HEK293 (cell line): ENCODE measurements around the gene KIF5B.

Experiments used
- ZEB2 ChIP-seq: fragments of 450-650 bp; formaldehyde crosslinking; IDR thresholded peaks from 2 replicates; pipeline ENCODE4 v1.5.1; 2016; ENCODE audit warnings: missing biosample characterization, missing genetic modification characterization
- ZNF501 ChIP-seq: fragments of 450-650 bp; formaldehyde crosslinking; IDR thresholded peaks from 2 replicates; pipeline ENCODE4 v1.5.1; 2016; ENCODE audit warnings: missing biosample characterization, missing genetic modification characterization
- ZNF530 ChIP-seq: fragments of 450-650 bp; formaldehyde crosslinking; IDR thresholded peaks from 2 replicates; pipeline ENCODE4 v1.5.1; 2016; ENCODE audit warnings: low read depth, missing biosample characterization, missing genetic modification characterization
- ZNF558 ChIP-seq: fragments of 450-650 bp; formaldehyde crosslinking; IDR thresholded peaks from 2 replicates; pipeline ENCODE4 v1.5.1; 2016; ENCODE audit warnings: missing biosample characterization, missing genetic modification characterization
- ZNF701 ChIP-seq: fragments of 450-650 bp; formaldehyde crosslinking; IDR thresholded peaks from 2 replicates; pipeline ENCODE4 v1.5.1; 2016; ENCODE audit warnings: missing biosample characterization, missing genetic modification characterization
- ZNF830 ChIP-seq: fragments of 450-650 bp; IDR thresholded peaks from 2 replicates; pipeline ENCODE4 v1.5.0; 2018; ENCODE audit warnings: missing biosample characterization, missing genetic modification characterization, low read depth, mild to moderate bottlenecking, moderate library complexity
- TF ChIP-seq, protein P1 (sequence below): fragments of 450-650 bp; formaldehyde crosslinking; IDR thresholded peaks from 2 replicates; pipeline ENCODE4 v1.5.1; 2016; ENCODE audit warnings: missing biosample characterization, missing genetic modification characterization
- TF ChIP-seq, protein P2 (sequence below): fragments of 450-650 bp; formaldehyde crosslinking; conservative IDR thresholded peaks from 2 replicates; pipeline ENCODE4 v1.5.1; 2016; ENCODE audit warnings: low read depth, missing biosample characterization, missing genetic modification characterization

DNA sequence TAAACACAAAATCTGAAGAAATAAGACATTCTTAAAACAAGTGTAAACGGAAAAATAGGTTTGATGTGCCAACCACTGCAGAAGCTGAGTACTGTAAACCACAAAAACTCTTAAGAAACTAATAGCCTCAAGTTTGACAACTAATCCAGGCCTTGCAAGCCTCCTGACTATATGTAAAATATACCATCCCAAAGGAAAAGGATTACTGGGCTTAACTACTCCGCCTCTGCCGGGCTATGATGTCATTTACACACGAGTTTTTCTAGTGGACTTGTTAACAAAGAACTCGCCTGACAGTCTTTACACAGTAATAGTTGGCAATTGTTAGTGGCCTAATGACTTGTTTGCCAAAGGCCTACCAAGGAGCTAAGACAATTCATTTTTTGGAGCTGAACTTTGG is 2.1 kb downstream of the KIF5B start:
- TF ChIP-seq ZNF830 (tag by site-specific recombination) (no peak), ZNF558 (tag by site-specific recombination) (no peak), ZNF501 (tag by site-specific recombination) (no peak), ZEB2 (0 out of 2 replicates have a peak, but pooled peaks have one; percentile 36), ZNF701 (tag by site-specific recombination) (no peak), ZNF530 (no peak)
- TF ChIP-seq, protein P1, sequence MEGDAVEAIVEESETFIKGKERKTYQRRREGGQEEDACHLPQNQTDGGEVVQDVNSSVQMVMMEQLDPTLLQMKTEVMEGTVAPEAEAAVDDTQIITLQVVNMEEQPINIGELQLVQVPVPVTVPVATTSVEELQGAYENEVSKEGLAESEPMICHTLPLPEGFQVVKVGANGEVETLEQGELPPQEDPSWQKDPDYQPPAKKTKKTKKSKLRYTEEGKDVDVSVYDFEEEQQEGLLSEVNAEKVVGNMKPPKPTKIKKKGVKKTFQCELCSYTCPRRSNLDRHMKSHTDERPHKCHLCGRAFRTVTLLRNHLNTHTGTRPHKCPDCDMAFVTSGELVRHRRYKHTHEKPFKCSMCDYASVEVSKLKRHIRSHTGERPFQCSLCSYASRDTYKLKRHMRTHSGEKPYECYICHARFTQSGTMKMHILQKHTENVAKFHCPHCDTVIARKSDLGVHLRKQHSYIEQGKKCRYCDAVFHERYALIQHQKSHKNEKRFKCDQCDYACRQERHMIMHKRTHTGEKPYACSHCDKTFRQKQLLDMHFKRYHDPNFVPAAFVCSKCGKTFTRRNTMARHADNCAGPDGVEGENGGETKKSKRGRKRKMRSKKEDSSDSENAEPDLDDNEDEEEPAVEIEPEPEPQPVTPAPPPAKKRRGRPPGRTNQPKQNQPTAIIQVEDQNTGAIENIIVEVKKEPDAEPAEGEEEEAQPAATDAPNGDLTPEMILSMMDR = no peak
- TF ChIP-seq, protein P2, sequence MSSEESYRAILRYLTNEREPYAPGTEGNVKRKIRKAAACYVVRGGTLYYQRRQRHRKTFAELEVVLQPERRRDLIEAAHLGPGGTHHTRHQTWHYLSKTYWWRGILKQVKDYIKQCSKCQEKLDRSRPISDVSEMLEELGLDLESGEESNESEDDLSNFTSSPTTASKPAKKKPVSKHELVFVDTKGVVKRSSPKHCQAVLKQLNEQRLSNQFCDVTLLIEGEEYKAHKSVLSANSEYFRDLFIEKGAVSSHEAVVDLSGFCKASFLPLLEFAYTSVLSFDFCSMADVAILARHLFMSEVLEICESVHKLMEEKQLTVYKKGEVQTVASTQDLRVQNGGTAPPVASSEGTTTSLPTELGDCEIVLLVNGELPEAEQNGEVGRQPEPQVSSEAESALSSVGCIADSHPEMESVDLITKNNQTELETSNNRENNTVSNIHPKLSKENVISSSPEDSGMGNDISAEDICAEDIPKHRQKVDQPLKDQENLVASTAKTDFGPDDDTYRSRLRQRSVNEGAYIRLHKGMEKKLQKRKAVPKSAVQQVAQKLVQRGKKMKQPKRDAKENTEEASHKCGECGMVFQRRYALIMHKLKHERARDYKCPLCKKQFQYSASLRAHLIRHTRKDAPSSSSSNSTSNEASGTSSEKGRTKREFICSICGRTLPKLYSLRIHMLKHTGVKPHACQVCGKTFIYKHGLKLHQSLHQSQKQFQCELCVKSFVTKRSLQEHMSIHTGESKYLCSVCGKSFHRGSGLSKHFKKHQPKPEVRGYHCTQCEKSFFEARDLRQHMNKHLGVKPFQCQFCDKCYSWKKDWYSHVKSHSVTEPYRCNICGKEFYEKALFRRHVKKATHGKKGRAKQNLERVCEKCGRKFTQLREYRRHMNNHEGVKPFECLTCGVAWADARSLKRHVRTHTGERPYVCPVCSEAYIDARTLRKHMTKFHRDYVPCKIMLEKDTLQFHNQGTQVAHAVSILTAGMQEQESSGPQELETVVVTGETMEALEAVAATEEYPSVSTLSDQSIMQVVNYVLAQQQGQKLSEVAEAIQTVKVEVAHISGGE = no peak
